Erythroblast (primary cell): ENCODE measurements around the gene APRT.

Experiments
- GATA1 ChIP-seq: IDR thresholded peaks from 2 replicates; pipeline ENCODE4 v1.6.1; 2011; ENCODE audit warnings: low read depth, mild to moderate bottlenecking, control low read depth, low read length, moderate library complexity
- POLR2A ChIP-seq: IDR thresholded peaks from 2 replicates; pipeline ENCODE4 v1.6.1; 2011; ENCODE audit warnings: mild to moderate bottlenecking, low read length

GRCh38 chr16:88805340-88805715, 6.4 kb downstream of the APRT start:
- TF ChIP-seq POLR2A (no peak), GATA1 (no peak)
